Mesenteric fat pad (tissue), 1 donor: ENCODE measurements around the gene DHRS13. TPM values are rescaled to one million over a fixed set of nuclear protein-coding genes. Genes with fewer than 3 reads are reported as not detected.
"Not testable (repeated sequence)": the region's sequence is repeated elsewhere in the genome, so short reads cannot be mapped to it uniquely, and the experiment has no call there.

Experiments used
- DNase-seq: peaks from one replicate; pipeline ENCODE4 v3.0.0-alpha.2; 2020; ENCODE audit warnings: low spot score
- total RNA-seq: library from RNA; stranded (reverse); fragmentation: NEBNext Ultra II Directional; extraction: Animal tissue kit (Norgen Biotek cat#: 25700); gene quantifications from one replicate; pipeline ENCODE4 v1.2.1, GENCODE V29; 2021
- donor health status: DM: yes; HTN: yes; CAD: no.

DHRS13 gene
- total RNA-seq, 1 donor from 2014 or later, result 5.5 TPM

- no peak for DNase-seq
Measured at GRCh38 chr17:28906276-28906675, 3.4 kb upstream of the DHRS13 start.

GRCh38 chr17:28904800-28905199, 1.9 kb upstream of the DHRS13 start:
- no peak for DNase-seq

GRCh38 chr17:28903546-28903841, 615 bp upstream of the DHRS13 start:
- not testable (repeated sequence) for DNase-seq

GRCh38 chr17:28901866-28902818, 737 bp downstream of the DHRS13 start:
- DNase-seq, result no peak

GRCh38 chr17:28900986-28901726, 1.7 kb downstream of the DHRS13 start:
- no peak for DNase-seq

- DNase-seq, result no peak
Measured at GRCh38 chr17:28899212-28899815, 3.6 kb downstream of the DHRS13 start.

GRCh38 chr17:28898527-28898955, 4.3 kb downstream of the DHRS13 start:
- no peak for DNase-seq

GRCh38 chr17:28897769-28898526, 4.9 kb downstream of the DHRS13 start:
- no peak for DNase-seq

GRCh38 chr17:28896884-28897768, 5.8 kb downstream of the DHRS13 start, which contains the start of gene FLOT2:
FLOT2 (minus strand) TSS chr17:28897733; CDS start chr17:28897574, 159 bp downstream.
- peak; percentile 91 for DNase-seq

- no peak for DNase-seq
Measured at GRCh38 chr17:28896491-28896883, 6.4 kb downstream of the DHRS13 start.

GRCh38 chr17:28895794-28896447, 7.0 kb downstream of the DHRS13 start:
- DNase-seq, result no peak

GRCh38 chr17:28893248-28894183, 9.4 kb downstream of the DHRS13 start:
- DNase-seq, result not testable (repeated sequence)

- DNase-seq, result no peak
Measured at GRCh38 chr17:28892024-28892423, 10.9 kb downstream of the DHRS13 start.

GRCh38 chr17:28891201-28891600, 11.7 kb downstream of the DHRS13 start:
- DNase-seq, result no peak

GRCh38 chr17:28889996-28890395, 12.9 kb downstream of the DHRS13 start:
- no peak for DNase-seq

GRCh38 chr17:28888832-28889231, 14.0 kb downstream of the DHRS13 start:
- DNase-seq, result no peak

- no peak for DNase-seq
Measured at GRCh38 chr17:28887871-28888471, 14.9 kb downstream of the DHRS13 start.

GRCh38 chr17:28885951-28886350, 16.9 kb downstream of the DHRS13 start:
- DNase-seq, result no peak
